ENCODE data around the gene PNCK. TPM values are rescaled to one million over a fixed set of nuclear protein-coding genes. Genes with fewer than 3 reads are reported as not detected.

PNCK gene
- total RNA-seq, 2 donors from 2014 or later, result 8.5 to 50.6 TPM

DNA sequence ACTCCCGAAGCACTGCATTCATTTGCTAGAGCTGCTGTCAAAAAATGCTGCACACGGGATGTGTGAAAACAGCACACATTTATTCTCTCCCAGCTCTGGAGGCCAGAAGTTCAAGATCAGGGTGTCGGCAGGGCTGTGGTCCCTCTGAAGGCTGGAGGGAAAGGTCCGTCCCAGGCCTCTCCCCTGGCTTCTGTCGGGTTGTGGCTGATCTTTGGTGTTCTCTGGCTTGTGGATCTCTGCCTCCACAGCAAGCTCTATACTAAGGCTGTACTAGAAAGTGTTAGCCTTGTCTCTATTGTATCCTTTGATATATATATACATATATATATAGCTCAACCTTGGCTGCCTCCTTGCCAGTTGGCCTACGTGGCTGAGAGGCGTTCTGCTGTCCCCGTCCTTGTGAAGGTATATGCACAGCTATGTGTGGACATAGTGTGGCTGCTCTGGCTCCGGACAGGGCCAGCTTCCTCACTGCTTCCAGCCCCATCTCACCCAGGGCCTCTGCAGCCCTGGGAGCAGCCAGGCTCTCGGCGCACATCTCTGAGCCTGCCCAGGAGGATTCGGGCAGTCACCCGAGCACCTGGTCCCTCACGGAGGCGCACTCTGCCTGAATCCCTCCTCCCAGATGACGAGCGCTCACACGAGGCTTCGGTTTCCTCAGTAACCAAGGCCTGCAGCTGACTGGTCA, 41.6 kb downstream of the PNCK start:
- 96% methylated on average over 17 of the region's 19 CpGs for WGBS
- DNase-seq (ENCODE audit: low spot score), result no peak
- Histone ChIP-seq H3K27me3 (replicated peaks; ENCODE audit: insufficient read depth) (no peaks in the 10 kb centered on the region), H3K4me3 (no peak overlapping the region), H3K36me3 (no peaks in the 10 kb centered on the region), H3K9me3 (no peaks in the 10 kb centered on the region), H3K4me1 (replicated peaks) (no peaks in the 10 kb centered on the region), H3K27ac (no peak overlapping the region)
- no peak for TF ChIP-seq POLR2A (IDR thresholded peaks at IDR 0.05)
- TF ChIP-seq POLR2AphosphoS5 (IDR thresholded peaks at IDR 0.05), result no peak
- TF ChIP-seq, protein P1, sequence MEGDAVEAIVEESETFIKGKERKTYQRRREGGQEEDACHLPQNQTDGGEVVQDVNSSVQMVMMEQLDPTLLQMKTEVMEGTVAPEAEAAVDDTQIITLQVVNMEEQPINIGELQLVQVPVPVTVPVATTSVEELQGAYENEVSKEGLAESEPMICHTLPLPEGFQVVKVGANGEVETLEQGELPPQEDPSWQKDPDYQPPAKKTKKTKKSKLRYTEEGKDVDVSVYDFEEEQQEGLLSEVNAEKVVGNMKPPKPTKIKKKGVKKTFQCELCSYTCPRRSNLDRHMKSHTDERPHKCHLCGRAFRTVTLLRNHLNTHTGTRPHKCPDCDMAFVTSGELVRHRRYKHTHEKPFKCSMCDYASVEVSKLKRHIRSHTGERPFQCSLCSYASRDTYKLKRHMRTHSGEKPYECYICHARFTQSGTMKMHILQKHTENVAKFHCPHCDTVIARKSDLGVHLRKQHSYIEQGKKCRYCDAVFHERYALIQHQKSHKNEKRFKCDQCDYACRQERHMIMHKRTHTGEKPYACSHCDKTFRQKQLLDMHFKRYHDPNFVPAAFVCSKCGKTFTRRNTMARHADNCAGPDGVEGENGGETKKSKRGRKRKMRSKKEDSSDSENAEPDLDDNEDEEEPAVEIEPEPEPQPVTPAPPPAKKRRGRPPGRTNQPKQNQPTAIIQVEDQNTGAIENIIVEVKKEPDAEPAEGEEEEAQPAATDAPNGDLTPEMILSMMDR (IDR thresholded peaks at IDR 0.05), result no peak
- intact Hi-C loops (cut with DNase I), result no loop called here

DNA sequence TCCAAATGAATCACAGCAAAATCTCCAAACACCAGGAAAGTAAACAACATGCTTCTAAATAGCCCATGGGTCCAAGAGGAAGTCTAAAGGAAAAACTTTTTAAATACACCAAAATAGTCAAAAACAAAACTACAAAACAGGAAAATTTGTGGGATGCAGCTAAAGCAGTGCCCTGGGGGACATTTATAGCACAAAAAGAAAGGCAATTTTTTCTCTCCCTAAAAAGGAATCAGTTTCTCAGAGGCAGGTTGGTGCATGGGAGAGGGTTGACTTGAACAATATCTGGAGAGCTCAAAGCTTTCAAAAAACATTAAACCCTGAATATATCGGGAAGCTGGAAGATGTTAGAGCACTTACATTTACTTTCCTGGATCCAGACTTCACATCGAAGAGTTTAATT, 42.3 kb downstream of the PNCK start:
- Histone ChIP-seq H3K9me3 (no peaks in the 10 kb centered on the region), H3K27ac (no peak overlapping the region), H3K36me3 (no peaks in the 10 kb centered on the region), H3K27me3 (replicated peaks; ENCODE audit: insufficient read depth) (no peaks in the 10 kb centered on the region), H3K4me3 (no peak overlapping the region), H3K4me1 (replicated peaks) (no peaks in the 10 kb centered on the region)
- intact Hi-C loops (cut with DNase I), result no loop called here
- 94% methylated on average over 2 of the region's 2 CpGs for WGBS
- DNase-seq (ENCODE audit: low spot score), result no peak
- no peak for TF ChIP-seq POLR2A (IDR thresholded peaks at IDR 0.05)
- TF ChIP-seq, protein P1 (IDR thresholded peaks at IDR 0.05), result no peak
- no peak for TF ChIP-seq POLR2AphosphoS5 (IDR thresholded peaks at IDR 0.05)

DNA sequence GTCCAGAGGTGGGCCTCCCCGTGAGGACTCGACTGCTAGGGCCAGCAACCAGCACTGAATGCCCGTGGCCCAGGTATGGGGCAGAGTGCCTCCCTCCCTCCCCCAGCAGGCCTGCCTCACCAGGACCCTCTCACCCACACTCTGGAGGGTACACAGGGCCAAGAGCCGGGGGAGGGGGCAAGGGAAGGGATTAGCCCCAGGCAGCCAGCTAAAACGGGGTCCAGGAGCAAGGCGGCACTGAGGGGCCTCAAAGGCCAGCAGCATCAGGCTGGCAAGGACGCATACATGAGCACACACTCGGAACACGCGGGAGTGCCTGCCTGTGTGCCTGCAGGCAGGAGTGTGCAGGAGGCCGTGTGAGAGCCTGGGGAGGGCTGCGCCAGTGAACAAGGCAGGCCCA, 44.9 kb downstream of the PNCK start:
- H3K27me3 ChIP-seq (replicated peaks; ENCODE audit: insufficient read depth), result no peaks in the 10 kb centered on the region
- intact Hi-C loops (cut with DNase I), result no loop called here
- H3K9me3 ChIP-seq, result no peaks in the 10 kb centered on the region
- H3K4me1 ChIP-seq (replicated peaks), result no peaks in the 10 kb centered on the region
- H3K4me3 ChIP-seq, result no peak overlapping the region
- DNase-seq (ENCODE audit: low spot score), result no peak
- whole genome bisulfite sequencing, result 95% methylated on average over 7 of the region's 12 CpGs
- H3K36me3 ChIP-seq, result no peaks in the 10 kb centered on the region
- no peak for TF ChIP-seq POLR2AphosphoS5 (IDR thresholded peaks at IDR 0.05)
- TF ChIP-seq, protein P1 (IDR thresholded peaks at IDR 0.05), result no peak
- no peak for TF ChIP-seq POLR2A (IDR thresholded peaks at IDR 0.05)
- H3K27ac ChIP-seq, result no peak overlapping the region

DNA sequence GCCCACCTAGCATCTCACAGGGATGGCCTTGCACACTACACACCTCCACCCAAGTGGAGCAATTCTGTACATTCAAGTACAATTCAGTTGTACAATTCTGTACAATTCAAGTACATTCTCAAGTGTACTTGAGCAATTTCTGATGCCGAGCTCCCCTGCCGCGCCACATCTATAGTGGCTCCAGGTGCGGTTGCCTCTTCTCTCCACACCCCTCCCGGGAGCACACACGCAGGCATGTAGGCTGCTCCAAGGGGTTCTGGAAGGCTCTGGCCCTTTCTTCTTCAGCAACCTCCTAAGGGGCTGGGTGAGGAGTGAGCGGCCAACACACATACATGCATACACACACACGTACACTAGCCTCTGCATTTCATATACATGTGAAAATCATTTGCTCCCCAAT, 45.5 kb downstream of the PNCK start:
- no peaks in the 10 kb centered on the region for H3K36me3 ChIP-seq
- 73% methylated on average over 3 of the region's 8 CpGs for WGBS
- H3K27ac ChIP-seq, result no peak overlapping the region
- no peak for TF ChIP-seq POLR2AphosphoS5 (IDR thresholded peaks at IDR 0.05)
- TF ChIP-seq POLR2A (IDR thresholded peaks at IDR 0.05), result no peak
- TF ChIP-seq, protein P1 (IDR thresholded peaks at IDR 0.05), result no peak
- no peak overlapping the region for H3K4me3 ChIP-seq
- intact Hi-C loops (cut with DNase I), result no loop called here
- H3K9me3 ChIP-seq, result no peaks in the 10 kb centered on the region
- no peaks in the 10 kb centered on the region for H3K27me3 ChIP-seq (replicated peaks; ENCODE audit: insufficient read depth)
- no peaks in the 10 kb centered on the region for H3K4me1 ChIP-seq (replicated peaks)
- no peak for DNase-seq (ENCODE audit: low spot score)

DNA sequence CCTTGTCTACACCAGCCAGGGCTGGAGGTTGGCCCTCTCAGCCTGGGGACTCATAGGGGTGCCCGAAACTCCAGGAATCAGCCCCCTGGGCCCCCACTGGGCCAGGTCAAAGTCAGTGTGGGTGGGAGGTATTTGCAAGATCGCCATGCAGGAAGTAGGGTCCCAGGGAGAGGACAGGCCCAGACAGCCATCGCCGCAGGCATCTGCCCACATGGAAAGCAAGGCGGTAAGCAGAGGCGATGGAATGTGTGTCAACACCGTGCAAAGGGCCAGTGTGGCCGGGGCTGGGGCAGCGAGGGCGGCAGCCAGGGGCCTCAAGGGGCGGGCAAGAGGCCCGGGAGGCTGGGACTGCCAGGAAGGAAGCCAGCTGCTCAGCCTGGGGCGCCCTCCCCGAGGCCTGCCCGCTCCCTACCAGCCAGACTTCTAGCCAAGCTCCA, 45.9 kb downstream of the PNCK start:
- no peaks in the 10 kb centered on the region for H3K4me1 ChIP-seq (replicated peaks)
- H3K4me3 ChIP-seq, result no peak overlapping the region
- intact Hi-C loops (cut with DNase I), result no loop called here
- H3K36me3 ChIP-seq, result no peaks in the 10 kb centered on the region
- TF ChIP-seq, protein P1 (IDR thresholded peaks at IDR 0.05), result no peak
- TF ChIP-seq POLR2AphosphoS5 (IDR thresholded peaks at IDR 0.05), result no peak
- no peak for TF ChIP-seq POLR2A (IDR thresholded peaks at IDR 0.05)
- no peaks in the 10 kb centered on the region for H3K9me3 ChIP-seq
- no peak overlapping the region for H3K27ac ChIP-seq
- no peak for DNase-seq (ENCODE audit: low spot score)
- 64% methylated on average over 9 of the region's 15 CpGs for WGBS
- no peaks in the 10 kb centered on the region for H3K27me3 ChIP-seq (replicated peaks; ENCODE audit: insufficient read depth)

Data from prostate gland (tissue), 2 donors.